Stimulated activated CD8-positive, alpha-beta memory T cell treated with anti-CD3 and anti-CD28 coated beads, Interleukin-4, amount 100 ng/mL, for 1 hour (primary cell): Measurements from ENCODE around the gene CD55.

Experiments
- DNase-seq, 2 donors: peaks; one replicate each; pipeline ENCODE4 v3.0.0-alpha.2; 2020; ENCODE audit warnings: low read depth in 2 of 2, low spot score in 1 of 2

Gene CD55, protein sequence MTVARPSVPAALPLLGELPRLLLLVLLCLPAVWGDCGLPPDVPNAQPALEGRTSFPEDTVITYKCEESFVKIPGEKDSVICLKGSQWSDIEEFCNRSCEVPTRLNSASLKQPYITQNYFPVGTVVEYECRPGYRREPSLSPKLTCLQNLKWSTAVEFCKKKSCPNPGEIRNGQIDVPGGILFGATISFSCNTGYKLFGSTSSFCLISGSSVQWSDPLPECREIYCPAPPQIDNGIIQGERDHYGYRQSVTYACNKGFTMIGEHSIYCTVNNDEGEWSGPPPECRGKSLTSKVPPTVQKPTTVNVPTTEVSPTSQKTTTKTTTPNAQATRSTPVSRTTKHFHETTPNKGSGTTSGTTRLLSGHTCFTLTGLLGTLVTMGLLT

DNA sequence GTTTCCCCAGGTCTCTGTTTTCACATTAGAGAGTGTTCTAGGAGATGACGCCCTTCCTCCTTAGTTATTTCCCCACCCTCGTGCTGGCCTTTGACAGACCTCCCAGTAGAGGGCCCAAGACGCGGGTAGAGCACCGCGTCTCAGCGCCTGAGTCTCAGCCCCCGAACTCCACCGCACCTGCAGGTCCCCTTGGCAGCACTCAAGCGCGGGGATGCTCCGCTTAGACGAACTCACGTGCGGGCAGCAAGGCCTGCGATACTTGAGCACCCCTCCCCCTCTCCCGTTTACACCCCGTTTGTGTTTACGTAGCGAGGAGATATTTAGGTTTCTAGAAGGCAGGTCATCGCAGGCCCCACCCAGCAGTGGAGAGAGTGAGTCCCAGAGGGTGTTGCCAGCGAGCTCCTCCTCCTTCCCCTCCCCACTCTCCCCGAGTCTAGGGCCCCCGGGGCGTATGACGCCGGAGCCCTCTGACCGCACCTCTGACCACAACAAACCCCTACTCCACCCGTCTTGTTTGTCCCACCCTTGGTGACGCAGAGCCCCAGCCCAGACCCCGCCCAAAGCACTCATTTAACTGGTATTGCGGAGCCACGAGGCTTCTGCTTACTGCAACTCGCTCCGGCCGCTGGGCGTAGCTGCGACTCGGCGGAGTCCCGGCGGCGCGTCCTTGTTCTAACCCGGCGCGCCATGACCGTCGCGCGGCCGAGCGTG lies at the start of gene CD55:
Gene CD55 (plus strand): TSS at position 600 of the 711 bp plus-strand sequence. CDS start 88 bp downstream, at position 688.
- DNase-seq: peak; percentile 96 to 98

DNA sequence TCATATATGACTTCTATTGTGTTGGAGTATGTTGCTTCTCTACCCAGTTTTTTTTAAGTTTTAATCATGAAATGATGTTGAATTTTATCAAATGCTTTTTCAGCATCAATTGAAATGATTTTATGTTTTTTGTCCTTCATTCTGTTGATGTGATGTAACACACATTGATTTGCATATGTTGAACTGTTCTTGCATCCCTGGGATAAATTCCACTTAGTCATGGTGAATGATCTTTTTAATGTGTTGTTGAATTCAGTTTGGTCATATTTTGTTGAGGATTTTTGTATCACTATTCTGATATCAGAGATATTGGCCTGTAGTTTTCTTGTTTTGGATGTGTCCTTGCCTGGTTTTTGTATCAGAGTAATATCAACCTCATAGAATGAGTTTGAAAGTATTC lies 46.6 kb upstream of the CD55 start:
- no peak for DNase-seq

DNA sequence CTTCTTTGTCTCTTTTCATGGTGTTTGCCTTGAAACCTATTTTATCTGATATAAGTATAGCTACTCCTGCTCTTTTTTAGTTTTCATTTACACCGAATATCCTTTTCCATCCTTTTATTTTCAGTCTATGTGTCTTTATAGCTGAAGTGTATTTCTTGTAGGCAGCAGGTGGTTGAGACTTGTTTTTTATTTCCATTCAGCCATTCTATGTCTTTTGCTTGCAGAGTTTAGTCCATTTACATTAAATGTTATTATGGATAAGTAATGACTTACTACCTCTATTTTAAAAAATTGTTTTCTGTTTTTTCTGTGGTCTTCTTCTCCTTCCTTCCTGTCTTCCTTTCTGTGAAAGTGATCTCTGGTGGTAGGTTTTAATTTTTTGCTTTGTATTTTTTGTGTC lies 45.0 kb upstream of the CD55 start:
- DNase-seq: no peak

DNA sequence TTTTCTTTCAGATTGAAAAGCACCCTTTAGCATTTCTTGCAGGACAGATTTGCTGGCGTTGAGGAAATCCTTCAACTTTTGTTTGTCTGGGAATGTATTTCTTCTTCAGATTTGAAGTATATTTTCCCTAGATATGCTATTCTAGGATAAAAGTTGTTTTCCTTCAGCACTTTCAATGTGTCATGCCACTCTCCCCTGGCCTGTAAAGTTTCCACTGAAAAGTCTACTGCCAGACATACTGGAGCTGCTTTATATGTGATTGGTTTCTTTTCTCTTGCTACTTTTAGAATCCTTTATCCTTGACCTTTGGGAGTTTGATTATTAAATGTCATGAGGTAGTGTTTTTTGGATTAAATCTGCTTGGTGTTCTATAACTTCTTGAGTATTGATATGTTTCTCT lies 44.2 kb upstream of the CD55 start:
- DNase-seq: no peak

DNA sequence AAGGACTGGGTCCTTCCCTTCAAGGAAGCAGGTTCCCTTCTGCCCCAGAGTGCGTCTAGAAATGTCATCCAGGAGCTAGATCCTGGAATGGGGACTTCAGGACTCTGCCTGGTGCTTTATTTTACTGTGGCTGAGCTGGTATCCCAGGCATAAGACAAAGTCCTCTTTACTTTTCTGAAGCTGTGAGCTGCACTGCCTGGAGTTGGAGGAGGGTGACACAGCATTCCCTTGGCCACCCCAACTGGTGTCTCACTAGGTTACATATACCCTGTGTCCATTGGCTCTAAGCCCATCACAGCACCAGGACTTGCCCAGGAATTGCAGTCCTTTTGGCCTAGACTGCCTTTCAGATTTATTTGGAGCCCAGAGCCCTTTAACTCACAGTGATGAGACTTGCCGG lies 41.8 kb upstream of the CD55 start:
- no peak for DNase-seq

DNA sequence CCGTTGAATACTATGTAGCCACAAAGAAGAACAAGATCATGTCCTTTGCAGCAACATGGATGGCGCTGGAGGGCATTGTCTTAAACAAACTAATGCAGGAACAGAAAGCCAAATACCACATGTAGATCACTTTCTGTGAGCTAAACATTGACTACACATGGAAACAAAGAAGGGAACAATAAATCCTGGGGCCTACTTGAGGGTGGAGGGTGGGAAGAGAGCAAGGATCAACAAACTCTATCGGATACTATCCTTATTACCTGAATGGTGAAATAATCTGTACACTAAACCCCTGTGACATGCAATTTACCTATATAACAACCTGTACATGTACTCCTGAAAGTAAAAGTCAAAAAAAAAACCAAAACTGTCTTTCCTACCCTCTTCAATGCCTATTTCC lies 40.8 kb upstream of the CD55 start:
- DNase-seq: no peak

DNA sequence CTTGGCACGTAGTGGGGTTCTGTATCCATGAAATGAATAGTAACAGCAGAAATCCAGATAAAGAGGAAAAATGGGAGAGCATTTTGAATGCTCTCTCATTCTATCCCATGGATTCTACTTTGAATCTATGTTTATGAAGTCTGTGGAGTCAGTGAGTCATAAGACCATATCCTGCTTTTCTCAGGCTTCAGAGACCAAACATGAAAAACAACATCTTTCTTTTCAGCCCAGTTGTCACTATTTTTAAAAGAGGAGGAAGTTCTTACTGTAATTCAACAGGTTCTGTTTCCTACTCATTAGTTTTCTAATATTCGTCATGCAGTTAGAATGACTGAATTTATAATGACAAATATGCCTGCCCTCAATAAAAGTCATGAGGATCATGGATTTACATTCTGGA lies 39.4 kb upstream of the CD55 start:
- no peak for DNase-seq

DNA sequence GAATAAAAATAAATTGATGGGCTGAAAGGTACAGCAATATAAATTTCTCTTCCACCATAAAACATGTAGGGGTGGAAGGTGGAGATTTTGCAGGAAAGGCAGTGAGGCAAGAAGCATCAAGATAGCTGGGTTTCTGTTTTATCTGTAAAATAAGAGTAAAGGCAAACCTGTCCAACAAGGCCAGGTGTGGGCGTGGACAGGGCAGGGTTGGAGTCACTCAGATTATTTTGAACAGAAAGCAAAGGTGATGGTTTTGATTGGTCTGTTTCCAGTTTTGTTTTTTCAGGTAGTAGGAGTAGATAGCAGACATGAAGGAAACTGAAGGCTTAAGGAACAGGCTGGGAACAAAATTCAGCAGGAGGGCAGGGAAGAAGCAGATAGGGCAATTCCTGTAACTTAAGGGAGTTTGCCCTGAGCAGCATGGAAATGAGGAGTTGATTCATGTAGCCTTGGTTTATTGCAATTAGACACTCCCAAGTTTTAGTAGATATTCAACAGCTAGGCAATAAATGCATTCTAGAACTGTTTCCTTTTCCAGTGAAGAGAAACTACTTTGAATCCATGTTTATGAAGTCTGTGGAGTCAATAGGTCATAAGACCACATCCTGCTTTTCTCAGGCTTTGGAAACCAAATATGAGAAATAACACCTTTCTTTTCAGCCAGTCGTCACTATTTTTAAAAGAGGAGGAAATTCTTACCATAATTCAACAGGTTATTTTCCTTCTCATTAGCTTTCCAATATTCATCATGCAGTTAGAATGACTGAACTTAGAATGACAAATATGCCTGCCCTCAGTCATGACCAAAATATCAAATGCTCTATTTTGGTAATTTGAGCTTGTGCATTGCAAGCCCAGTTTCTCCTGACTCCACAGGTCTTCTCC lies 38.7 kb upstream of the CD55 start:
- DNase-seq: no peak

DNA sequence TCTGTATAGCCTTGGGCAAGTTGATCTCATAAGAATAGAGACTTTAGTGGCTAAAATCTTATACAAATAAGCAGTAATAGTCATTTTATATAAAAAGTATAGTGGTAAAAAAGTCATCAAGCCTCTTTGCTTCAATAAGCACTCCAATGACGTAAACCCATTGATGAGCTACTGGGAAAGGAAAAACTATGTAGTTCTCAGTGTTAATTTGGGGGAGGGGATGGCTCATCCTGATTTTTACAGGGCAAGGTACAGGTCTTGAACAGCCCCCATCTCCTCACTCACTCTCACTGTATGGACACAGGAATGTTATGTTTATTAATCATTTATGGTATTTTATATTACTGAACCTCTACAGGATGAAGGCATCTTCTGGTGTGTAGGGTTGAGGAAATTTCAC lies 38.1 kb upstream of the CD55 start:
- no peak for DNase-seq

DNA sequence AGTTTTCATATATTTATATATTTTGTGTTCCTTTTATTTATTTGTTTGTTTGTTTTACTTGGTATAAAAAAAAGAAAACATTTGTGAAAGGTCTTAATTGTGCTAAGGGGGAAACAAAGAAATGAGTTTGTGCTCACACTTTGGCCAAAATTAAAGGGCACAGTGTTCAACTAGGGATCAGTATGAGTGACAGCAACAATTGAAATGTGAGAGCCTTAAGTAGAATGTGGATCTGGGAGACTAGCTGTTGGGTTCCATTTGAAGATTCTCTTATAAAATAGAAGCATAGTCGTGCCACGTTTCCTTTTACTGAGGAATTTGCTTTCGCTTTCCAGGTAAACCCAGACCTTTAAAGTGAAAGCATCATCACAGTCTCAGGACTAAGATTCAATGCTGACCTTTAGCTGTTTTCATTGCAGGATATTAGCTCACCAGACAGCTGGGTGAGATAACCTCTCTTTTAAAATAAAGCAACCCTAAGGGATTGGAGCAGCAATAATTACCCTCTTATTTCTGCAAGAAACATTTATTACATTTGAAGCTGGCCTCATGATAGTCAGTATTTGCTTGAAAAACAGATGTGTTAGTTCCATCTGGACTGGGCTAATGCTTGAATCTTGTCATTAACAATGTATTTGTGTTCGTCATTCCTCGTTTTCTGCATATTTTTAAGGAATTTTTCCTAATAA lies 37.1 kb upstream of the CD55 start:
- no peak for DNase-seq

DNA sequence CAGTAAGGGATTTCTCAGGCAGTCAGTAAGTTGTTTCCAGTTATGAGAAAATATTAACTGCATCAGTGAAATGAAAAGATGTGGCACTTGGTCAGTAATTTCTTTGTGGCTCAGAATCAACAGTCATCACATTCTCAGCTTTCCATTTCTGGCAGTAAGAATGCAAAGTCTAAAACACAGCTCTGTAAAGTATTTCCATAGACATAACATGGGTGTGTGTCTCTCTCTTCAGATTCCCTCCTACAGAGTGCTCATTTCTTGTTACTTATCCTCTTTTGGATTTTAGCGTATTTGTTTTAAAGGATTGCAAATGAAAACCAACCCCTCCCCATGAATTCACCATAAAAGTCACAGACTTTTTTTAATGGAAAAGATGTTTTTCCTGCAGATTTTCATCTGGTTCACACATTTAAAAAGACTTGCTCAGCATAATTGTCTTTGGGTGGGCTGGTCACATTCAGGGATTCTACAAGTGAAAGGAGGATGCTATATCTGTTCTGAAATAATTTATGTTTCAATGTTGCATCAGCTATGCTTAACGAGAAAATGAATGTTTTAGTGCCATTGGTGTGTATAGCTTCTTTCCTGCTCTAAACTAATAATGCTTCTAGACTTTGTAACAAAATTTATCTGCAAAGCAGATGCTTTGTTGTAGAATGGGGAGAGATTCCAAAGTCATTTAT lies 34.6 kb upstream of the CD55 start:
- no peak for DNase-seq

DNA sequence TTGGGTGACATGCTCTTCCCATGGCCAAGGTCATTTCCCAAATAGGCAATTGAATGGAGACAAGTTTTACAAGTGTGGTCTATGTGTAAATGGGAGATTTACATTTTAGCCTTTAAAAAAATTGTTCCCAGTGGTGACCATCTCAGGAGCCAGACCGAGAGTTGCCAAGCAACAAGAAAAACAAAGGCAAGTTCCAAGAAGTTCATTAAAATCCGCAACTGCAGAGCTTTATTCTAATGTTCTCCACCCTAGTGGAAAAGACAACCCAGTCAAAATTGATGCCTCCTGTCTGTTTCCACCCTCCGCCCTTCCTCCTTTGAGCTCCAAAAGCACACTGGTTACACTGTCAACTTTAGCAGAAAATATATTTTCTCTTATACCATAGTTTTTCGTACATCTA lies 33.2 kb upstream of the CD55 start:
- no peak for DNase-seq

DNA sequence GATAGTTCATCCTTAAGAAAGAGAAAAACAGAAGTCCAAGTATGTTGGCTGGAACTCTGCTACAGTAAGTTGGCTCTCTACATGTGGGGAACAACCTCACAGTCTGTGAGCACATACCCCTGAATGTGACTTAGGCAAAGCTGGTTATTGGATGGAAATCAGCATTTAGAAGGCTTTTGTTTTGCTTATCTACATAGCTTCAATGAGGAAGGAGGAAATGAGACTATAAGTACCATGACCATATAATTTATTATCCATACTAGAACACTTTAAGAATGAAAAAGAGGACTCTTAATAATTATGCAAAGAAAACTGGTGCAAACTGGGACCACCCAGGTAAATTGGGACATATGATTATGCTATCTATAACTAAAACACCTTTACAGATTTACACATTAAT lies 31.7 kb upstream of the CD55 start:
- DNase-seq: no peak

DNA sequence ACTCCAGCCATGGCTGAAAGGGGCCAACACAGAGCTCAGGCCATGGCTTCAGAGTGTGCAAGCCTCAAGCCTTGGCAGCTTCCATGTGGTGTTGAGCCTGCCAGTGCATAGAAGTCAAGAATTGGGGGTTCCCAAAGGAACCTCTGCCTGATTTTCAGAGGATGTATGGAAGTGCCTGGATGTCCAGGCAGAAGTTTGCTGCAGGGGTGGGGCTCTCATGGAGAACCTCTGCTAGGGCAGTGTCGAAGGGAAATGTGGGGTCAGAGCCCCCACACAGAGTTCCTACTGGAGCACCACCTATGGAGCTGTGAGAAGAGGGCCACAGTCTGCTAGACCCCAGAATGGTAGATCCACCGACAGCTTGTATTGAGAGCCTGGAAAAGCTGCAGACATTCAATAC lies 29.8 kb upstream of the CD55 start:
- DNase-seq: no peak

DNA sequence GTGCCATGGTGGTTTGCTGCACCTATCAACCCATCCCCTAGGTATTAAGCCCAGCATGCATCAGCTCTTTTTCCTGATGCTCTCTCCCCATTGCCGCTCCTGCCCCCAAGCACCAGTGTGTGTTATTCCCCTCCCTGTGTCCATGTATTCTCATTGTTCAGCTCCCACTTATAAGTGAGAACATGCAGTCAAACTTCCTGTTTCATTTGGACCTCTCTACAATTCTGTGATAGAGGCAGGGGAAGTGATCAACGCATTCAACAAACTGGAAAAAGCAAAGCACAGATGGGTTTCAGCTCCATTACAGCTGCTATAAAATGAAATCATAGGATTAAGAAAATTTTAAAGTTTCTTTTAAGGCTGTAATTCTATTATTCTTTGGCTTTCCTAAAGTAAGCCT lies 23.3 kb upstream of the CD55 start:
- no peak for DNase-seq

DNA sequence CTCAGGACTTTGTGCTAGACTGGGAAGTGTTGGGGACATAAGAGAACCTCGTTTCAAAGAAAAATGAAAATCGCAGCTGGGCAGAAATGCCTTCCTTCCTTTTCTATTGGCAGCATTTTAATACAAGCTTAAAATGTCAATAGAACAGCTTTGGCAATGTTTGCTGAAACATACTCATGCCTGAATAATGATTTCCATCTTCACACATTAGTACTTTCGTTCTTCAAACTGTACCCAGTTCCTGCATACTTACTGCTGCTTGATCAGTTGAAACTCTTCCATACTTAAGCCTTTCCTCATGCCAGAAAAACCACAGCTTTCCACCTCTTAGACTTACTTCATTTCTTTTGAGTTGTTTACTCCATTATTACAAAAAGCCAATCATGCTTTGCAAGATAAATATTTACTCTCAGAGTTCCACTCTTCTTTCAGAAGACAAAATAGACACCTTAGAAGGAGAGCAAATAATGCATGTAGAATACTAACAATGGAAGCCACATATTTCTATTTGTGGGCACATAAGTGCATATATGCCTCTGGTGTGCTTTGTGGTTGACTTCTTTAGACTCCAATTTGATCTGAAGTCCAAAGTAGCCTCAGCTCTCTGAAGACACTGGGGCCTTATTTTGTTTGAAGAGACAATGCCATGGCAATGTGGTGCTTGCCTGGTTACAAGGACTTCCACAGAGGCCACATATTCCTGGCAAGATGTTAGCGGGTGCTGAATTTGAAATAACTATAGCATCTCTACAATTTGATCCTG lies 22.7 kb upstream of the CD55 start:
- DNase-seq: no peak

DNA sequence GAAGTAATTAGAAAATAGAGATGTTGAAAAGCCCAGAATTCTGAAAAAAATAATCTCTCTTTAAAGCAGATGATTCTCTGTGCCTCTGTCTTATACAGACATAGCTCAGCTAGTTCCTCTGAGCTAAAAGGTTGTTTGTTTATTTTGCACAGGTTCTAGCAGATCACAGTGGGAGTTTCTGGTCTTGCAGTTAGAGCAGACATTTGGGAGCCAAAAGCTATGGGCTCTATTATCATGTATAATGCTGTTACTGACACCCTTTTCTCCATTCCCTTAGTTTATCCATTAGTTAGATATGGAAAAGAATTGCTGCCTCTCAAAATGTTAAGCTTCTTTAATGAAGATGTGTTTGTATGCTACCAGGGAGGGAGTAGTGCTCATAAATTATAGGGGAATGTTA lies 20.5 kb upstream of the CD55 start:
- no peak for DNase-seq

DNA sequence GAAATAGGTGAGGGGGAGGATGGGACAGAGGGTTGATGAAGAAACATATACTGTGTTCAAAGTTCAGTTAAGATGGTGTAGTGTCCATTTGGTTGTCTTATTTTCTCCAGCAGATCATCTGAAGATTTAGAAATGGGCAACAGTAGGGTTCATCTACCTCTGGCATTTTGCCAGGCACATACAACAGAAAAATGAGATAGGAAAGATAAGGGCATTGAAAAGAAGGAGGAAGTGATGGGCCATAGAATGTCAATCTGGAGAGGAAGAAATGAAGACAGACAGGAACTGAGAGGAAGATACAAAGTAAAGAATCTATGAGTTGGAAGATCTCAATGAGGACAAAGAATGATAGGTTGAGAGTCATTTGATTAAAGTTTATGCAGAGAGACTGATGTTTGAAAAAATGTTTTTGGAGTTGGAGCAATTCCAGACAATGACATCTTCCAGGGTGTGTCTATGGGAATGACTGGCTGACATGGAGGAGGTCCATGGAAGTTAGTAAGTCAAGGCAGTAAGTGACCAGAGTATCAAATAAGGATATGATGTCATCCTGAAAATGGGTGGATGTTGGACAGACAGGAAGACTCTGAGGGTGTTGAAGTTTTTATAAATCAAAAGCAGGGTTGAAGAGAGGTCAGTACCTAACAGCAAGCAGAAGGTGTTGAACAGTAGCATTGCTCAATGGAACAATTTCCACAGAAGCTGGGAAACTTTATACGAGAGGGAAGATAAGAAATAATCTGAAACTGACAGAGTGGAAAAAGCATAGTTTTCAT lies 18.7 kb upstream of the CD55 start:
- no peak for DNase-seq
